ENCODE results near the gene SMIM41. TPM values are rescaled to one million over a fixed set of nuclear protein-coding genes. Genes with fewer than 3 reads are reported as not detected.

The SMIM41 gene
- total RNA-seq, 2 experiments from 2014 or later: not detected

GRCh38 chr12:52157566-52158150 lies 78.2 kb downstream of the SMIM41 start:
- DNase-seq: no peak
- H3K36me3 Mint-ChIP-seq: no peaks in the 10 kb centered on the region
- no peak overlapping the region for H3K27ac Mint-ChIP-seq
- H3K4me3 Mint-ChIP-seq: no peak overlapping the region
- ATAC-seq: no peak
- H3K27me3 Mint-ChIP-seq: peaks cover 2% of the 10 kb centered on the region
- no peaks in the 10 kb centered on the region for H3K9me3 Mint-ChIP-seq (ENCODE audit: low read depth)
- peaks cover 31% of the 10 kb centered on the region for H3K4me1 Mint-ChIP-seq
- CTCF ChIA-PET: interaction anchor here (0.6 to 3.6 kb wide), 20 partner anchors 9 to 727 kb away, joined by 3 to 27 read pairs (median 4); no protein-coding TSS in a partner anchor

Other genes starting within 250 kb of the SMIM41 start
- gene FIGNL2, start 231.0 kb upstream of the SMIM41 start, total RNA-seq: under 1 TPM; 0.40 to 0.73 TPM
- not detected for gene ANKRD33, start 191.6 kb upstream of the SMIM41 start, total RNA-seq
- gene ACVRL1, start 172.2 kb upstream of the SMIM41 start, total RNA-seq: not detected
- gene ACVR1B, start 128.0 kb upstream of the SMIM41 start, total RNA-seq: 1 to 10 TPM; 3.5 to 4.3 TPM
- gene TAMALIN, start 72.8 kb upstream of the SMIM41 start, total RNA-seq: 1 to 10 TPM; 1.8 to 2.2 TPM
- gene NR4A1, start 28.3 kb upstream of the SMIM41 start, total RNA-seq: 10 to 100 TPM in 1 of 2 experiments, 1 to 10 TPM in 1; 8.4 to 41.8 TPM
- 10 to 100 TPM; 33.3 to 42.2 TPM for gene ATG101, start 9.7 kb upstream of the SMIM41 start, total RNA-seq
- gene KRT80, start 112.3 kb downstream of the SMIM41 start, total RNA-seq: not detected
- gene KRT7, start 153.5 kb downstream of the SMIM41 start, total RNA-seq: 10 to 100 TPM in 1 of 2 experiments, 1 to 10 TPM in 1; 4.7 to 18.3 TPM
- gene KRT86, start 194.9 kb downstream of the SMIM41 start, total RNA-seq: 1 to 10 TPM in 1 of 2 experiments, under 1 TPM in 1; 0.18 to 1.2 TPM
- gene KRT81, start 211.8 kb downstream of the SMIM41 start, total RNA-seq: under 1 TPM in 1 of 2 experiments, not detected in 1; 0.30 TPM
- not detected for gene KRT83, start 241.7 kb downstream of the SMIM41 start, total RNA-seq

Measured in activated CD8-positive, alpha-beta memory T cell treated with anti-CD3 and anti-CD28 coated beads, Interleukin-2, amount 10 ng/mL, durations not matched to agents 7 days and 5 days (primary cell).